Hepatocyte (in vitro differentiated cells): Measurements from ENCODE around the gene PTGES2. TPM values are rescaled to one million over a fixed set of nuclear protein-coding genes. Genes with fewer than 3 reads are reported as not detected.
A peak's percentile ranks its signal among the peaks of the same experiment; 100 is the strongest.

Experiments
- DNase-seq: peaks from one replicate; pipeline ENCODE4 v3.0.0-alpha.2; 2016; ENCODE audit warnings: low spot score
- H2AFZ ChIP-seq: fragments of 200-600 bp; sonication (generic); 2 replicates; pipeline ENCODE4 v1.6.0; 2016; ENCODE audit warnings: antibody characterized with exemption, mild to moderate bottlenecking
- H3K27ac ChIP-seq: fragments of 200-600 bp; sonication (generic); 2 replicates; pipeline ENCODE4 v1.5.1; 2016; ENCODE audit warnings: mild to moderate bottlenecking
- H3K27me3 ChIP-seq: fragments of 200-600 bp; sonication (generic); 2 replicates; pipeline ENCODE4 v1.6.1; 2016
- H3K36me3 ChIP-seq: fragments of 200-600 bp; sonication (generic); replicated peaks from 2 replicates; pipeline ENCODE4 v1.5.1; 2016; ENCODE audit warnings: low read depth; ENCODE audit not compliant: insufficient read depth
- H3K4me1 ChIP-seq: fragments of 200-600 bp; sonication (generic); 2 replicates; pipeline ENCODE4 v1.5.1; 2016; ENCODE audit warnings: mild to moderate bottlenecking, moderate library complexity; ENCODE audit not compliant: insufficient read depth
- H3K4me2 ChIP-seq: fragments of 200-600 bp; sonication (generic); 2 replicates; pipeline ENCODE4 v1.6.0; 2016
- H3K4me3 ChIP-seq: fragments of 200-600 bp; sonication (generic); 2 replicates; pipeline ENCODE4 v1.5.1; 2016; ENCODE audit warnings: mild to moderate bottlenecking
- H3K79me2 ChIP-seq: fragments of 200-600 bp; sonication (generic); 2 replicates; pipeline ENCODE4 v1.6.0; 2017; ENCODE audit warnings: mild to moderate bottlenecking
- H3K9me2 ChIP-seq: fragments of 200-600 bp; sonication (generic); replicated peaks from 2 replicates; pipeline ENCODE4 v1.6.0; 2017; ENCODE audit warnings: mild to moderate bottlenecking; ENCODE audit not compliant: insufficient read depth
- H3K9me3 ChIP-seq: fragments of 200-600 bp; sonication (generic); 2 replicates; pipeline ENCODE4 v1.5.1; 2016; ENCODE audit warnings: low read depth, mild to moderate bottlenecking
- H4K20me1 ChIP-seq: fragments of 200-600 bp; sonication (generic); 2 replicates; pipeline ENCODE4 v1.6.0; 2016; ENCODE audit warnings: mild to moderate bottlenecking; ENCODE audit not compliant: insufficient read depth, poor library complexity, severe bottlenecking
- CTCF ChIP-seq: fragments of 200-600 bp; sonication (generic); IDR thresholded peaks from 2 replicates; pipeline ENCODE4 v1.5.1; 2016; ENCODE audit warnings: antibody characterized with exemption, mild to moderate bottlenecking; ENCODE audit not compliant: poor library complexity
- EZH2 ChIP-seq: fragments of 200-600 bp; sonication (generic); IDR thresholded peaks from 2 replicates; pipeline ENCODE4 v1.6.1; 2016; ENCODE audit warnings: antibody characterized with exemption, mild to moderate bottlenecking, borderline replicate concordance
- EZH2phosphoT487 ChIP-seq: fragments of 200-600 bp; sonication (generic); IDR thresholded peaks from one replicate; pipeline ENCODE4 v1.6.1; 2018; ENCODE audit warnings: antibody characterized with exemption, mild to moderate bottlenecking, low read depth, moderate library complexity; ENCODE audit not compliant: unreplicated experiment, severe bottlenecking
- WGBS: methylation state at CpG from one replicate; pipeline ENCODE4 v1.1.6; 2016; ENCODE audit warnings: low lambda C conversion rate; ENCODE audit errors: missing lambda C conversion rate; 5-methylcytosine and 5-hydroxymethylcytosine counted together
- polyA plus RNA-seq: library from polyadenylated mRNA; unstranded; fragments of >200 nt; fragmentation: Nextera tagmentation; extraction: Ambion mirVana; gene quantifications from 2 replicates; pipeline ENCODE4 v1.2.1, GENCODE V29; 2016
- total RNA-seq: library from RNA; depleted of rRNA; stranded (reverse); fragments of >200 nt; gene quantifications from 2 replicates; pipeline ENCODE4 v1.2.3, GENCODE V29; 2014

Gene PTGES2
- total and polyA plus RNA-seq, 2 experiments from 2014 or later, result 29.4 to 68.1 TPM

- Histone ChIP-seq H3K4me3 (no peak overlapping the region), H4K20me1 (no peaks in the 10 kb centered on the region), H3K36me3 (no peaks in the 10 kb centered on the region), H3K9me3 (no peaks in the 10 kb centered on the region), H3K9me2 (no peaks in the 10 kb centered on the region), H2AFZ (no peak overlapping the region), H3K4me2 (no peak overlapping the region), H3K79me2 (peaks cover 50% of the 10 kb centered on the region), H3K27me3 (no peaks in the 10 kb centered on the region), H3K27ac (peak overlapping the region; percentile 82), H3K4me1 (peaks cover 45% of the 10 kb centered on the region)
- 94% methylated on average over 13 of the region's 13 CpGs for WGBS
- TF ChIP-seq CTCF (no peak), EZH2 (no peak), EZH2phosphoT487 (no peak)
- no peak for DNase-seq
These were observed 25.3 kb downstream of the PTGES2 start for GRCh38 chr9:128102196-128102595.

GRCh38 chr9:128101690-128102089, 25.8 kb downstream of the PTGES2 start:
- DNase-seq, result no peak
- Histone ChIP-seq H3K4me3 (no peak overlapping the region), H3K27ac (peak overlapping the region; percentile 94), H3K79me2 (peaks cover 55% of the 10 kb centered on the region), H3K36me3 (no peaks in the 10 kb centered on the region), H3K4me2 (peak overlapping the region; percentile 71), H3K9me2 (no peaks in the 10 kb centered on the region), H2AFZ (no peak overlapping the region), H4K20me1 (no peaks in the 10 kb centered on the region), H3K27me3 (no peaks in the 10 kb centered on the region), H3K9me3 (no peaks in the 10 kb centered on the region), H3K4me1 (peaks cover 45% of the 10 kb centered on the region)
- WGBS, result 97% methylated on average over 20 of the region's 20 CpGs
- TF ChIP-seq CTCF (no peak), EZH2phosphoT487 (no peak), EZH2 (no peak)

GRCh38 chr9:128101231-128101661, 26.3 kb downstream of the PTGES2 start:
- Histone ChIP-seq H3K79me2 (peaks cover 58% of the 10 kb centered on the region), H3K27ac (peak overlapping the region; percentile 94), H3K27me3 (no peaks in the 10 kb centered on the region), H3K4me1 (peaks cover 45% of the 10 kb centered on the region), H3K4me2 (peak overlapping the region; percentile 71), H3K36me3 (no peaks in the 10 kb centered on the region), H3K9me2 (no peaks in the 10 kb centered on the region), H2AFZ (no peak overlapping the region), H3K4me3 (no peak overlapping the region), H3K9me3 (no peaks in the 10 kb centered on the region), H4K20me1 (no peaks in the 10 kb centered on the region)
- peak; percentile 17 for DNase-seq
- TF ChIP-seq CTCF (no peak), EZH2phosphoT487 (no peak), EZH2 (no peak)
- 91% methylated on average over 12 of the region's 12 CpGs for WGBS

GRCh38 chr9:128100581-128100980, 26.9 kb downstream of the PTGES2 start:
- Histone ChIP-seq H3K4me1 (peaks cover 45% of the 10 kb centered on the region), H3K9me3 (no peaks in the 10 kb centered on the region), H3K27ac (peak overlapping the region; percentile 94), H3K4me3 (no peak overlapping the region), H3K9me2 (no peaks in the 10 kb centered on the region), H3K27me3 (no peaks in the 10 kb centered on the region), H3K4me2 (peak overlapping the region; percentile 71), H4K20me1 (no peaks in the 10 kb centered on the region), H2AFZ (no peak overlapping the region), H3K36me3 (no peaks in the 10 kb centered on the region), H3K79me2 (peaks cover 58% of the 10 kb centered on the region)
- WGBS, result 93% methylated on average over 10 of the region's 10 CpGs
- no peak for DNase-seq
- TF ChIP-seq CTCF (no peak), EZH2 (no peak), EZH2phosphoT487 (no peak)
